ENCODE data around the gene QSER1.

The QSER1 gene

GRCh38 chr11:33017478-33017877, 124.9 kb downstream of the QSER1 start:
- Histone ChIP-seq H3K9me3 (ENCODE audit: insufficient read depth, low read length) (no peaks in the 10 kb centered on the region), H2AFZ (ENCODE audit: low read depth, low read length, severe bottlenecking) (no peak overlapping the region), H3K4me2 (ENCODE audit: low read depth, low read length, poor library complexity, severe bottlenecking) (no peak overlapping the region), H3K79me2 (ENCODE audit: insufficient read depth, low read length) (no peaks in the 10 kb centered on the region), H3K9me2 (replicated peaks; ENCODE audit: insufficient read depth, low read length) (no peaks in the 10 kb centered on the region), H3K36me3 (ENCODE audit: low read length) (no peaks in the 10 kb centered on the region), H3K27me3 (ENCODE audit: low read length) (no peaks in the 10 kb centered on the region), H3F3A (ENCODE audit: insufficient read depth) (no peaks in the 10 kb centered on the region), H3K4me3 (ENCODE audit: insufficient read depth, low read length, poor library complexity, severe bottlenecking) (no peak overlapping the region), H3K9ac (ENCODE audit: low read length) (no peak overlapping the region), H3K27ac (ENCODE audit: low read depth, low read length) (no peak overlapping the region), H4K20me1 (ENCODE audit: low read depth, low read length) (no peaks in the 10 kb centered on the region)
- TF ChIP-seq EZH2phosphoT487 (conservative IDR thresholded peaks at IDR 0.05; ENCODE audit: low read length) (no peak), CTCF (IDR thresholded peaks at IDR 0.05; ENCODE audit: insufficient read depth, low read length, poor library complexity, severe bottlenecking) (no peak)

DNA sequence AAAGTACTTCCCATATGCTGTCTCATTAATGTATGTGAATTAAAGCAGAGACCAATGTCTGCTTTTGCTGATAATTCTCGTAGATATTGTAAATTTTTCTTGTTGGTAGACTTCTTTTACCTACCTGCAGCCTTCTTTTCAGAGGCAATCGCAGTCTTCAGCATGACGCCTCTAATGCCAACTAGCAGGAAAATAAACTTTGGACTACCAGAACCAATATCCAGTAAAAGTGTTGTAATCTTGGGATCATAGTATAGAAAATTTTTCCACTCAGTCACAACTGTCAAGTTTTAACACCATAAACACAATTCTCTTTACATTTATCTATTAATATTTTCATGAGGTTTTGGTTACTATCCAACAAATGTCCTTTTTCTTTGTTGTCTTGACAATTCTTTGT, 125.4 kb downstream of the QSER1 start:
- no peak overlapping the region for H3K4me3 ChIP-seq (ENCODE audit: insufficient read depth, low read length, poor library complexity, severe bottlenecking)
- no peaks in the 10 kb centered on the region for H3F3A ChIP-seq (ENCODE audit: insufficient read depth)
- no peak overlapping the region for H2AFZ ChIP-seq (ENCODE audit: low read depth, low read length, severe bottlenecking)
- no peaks in the 10 kb centered on the region for H3K27me3 ChIP-seq (ENCODE audit: low read length)
- TF ChIP-seq CTCF (IDR thresholded peaks at IDR 0.05; ENCODE audit: insufficient read depth, low read length, poor library complexity, severe bottlenecking) (no peak), EZH2phosphoT487 (conservative IDR thresholded peaks at IDR 0.05; ENCODE audit: low read length) (no peak)
- no peaks in the 10 kb centered on the region for H3K9me3 ChIP-seq (ENCODE audit: insufficient read depth, low read length)
- H3K9me2 ChIP-seq (replicated peaks; ENCODE audit: insufficient read depth, low read length): no peaks in the 10 kb centered on the region
- H3K79me2 ChIP-seq (ENCODE audit: insufficient read depth, low read length): no peaks in the 10 kb centered on the region
- H4K20me1 ChIP-seq (ENCODE audit: low read depth, low read length): no peaks in the 10 kb centered on the region
- no peak overlapping the region for H3K9ac ChIP-seq (ENCODE audit: low read length)
- H3K4me2 ChIP-seq (ENCODE audit: low read depth, low read length, poor library complexity, severe bottlenecking): no peak overlapping the region
- no peaks in the 10 kb centered on the region for H3K36me3 ChIP-seq (ENCODE audit: low read length)
- H3K27ac ChIP-seq (ENCODE audit: low read depth, low read length): no peak overlapping the region

- Histone ChIP-seq H3K79me2 (ENCODE audit: insufficient read depth, low read length) (no peaks in the 10 kb centered on the region), H3K9me3 (ENCODE audit: insufficient read depth, low read length) (no peaks in the 10 kb centered on the region), H2AFZ (ENCODE audit: low read depth, low read length, severe bottlenecking) (no peak overlapping the region), H3K9me2 (replicated peaks; ENCODE audit: insufficient read depth, low read length) (no peaks in the 10 kb centered on the region), H3K36me3 (ENCODE audit: low read length) (no peaks in the 10 kb centered on the region), H3K4me3 (ENCODE audit: insufficient read depth, low read length, poor library complexity, severe bottlenecking) (no peak overlapping the region), H3K9ac (ENCODE audit: low read length) (no peak overlapping the region), H3K27me3 (ENCODE audit: low read length) (no peaks in the 10 kb centered on the region), H4K20me1 (ENCODE audit: low read depth, low read length) (no peaks in the 10 kb centered on the region), H3K4me2 (ENCODE audit: low read depth, low read length, poor library complexity, severe bottlenecking) (no peak overlapping the region), H3K27ac (ENCODE audit: low read depth, low read length) (no peak overlapping the region), H3F3A (ENCODE audit: insufficient read depth) (no peaks in the 10 kb centered on the region)
- TF ChIP-seq EZH2phosphoT487 (conservative IDR thresholded peaks at IDR 0.05; ENCODE audit: low read length) (no peak), CTCF (IDR thresholded peaks at IDR 0.05; ENCODE audit: insufficient read depth, low read length, poor library complexity, severe bottlenecking) (no peak)
These were observed 126.2 kb downstream of the QSER1 start for GRCh38 chr11:33018840-33019239.

GRCh38 chr11:33021501-33021900, 128.9 kb downstream of the QSER1 start:
- H3K4me3 ChIP-seq (ENCODE audit: insufficient read depth, low read length, poor library complexity, severe bottlenecking): no peak overlapping the region
- H2AFZ ChIP-seq (ENCODE audit: low read depth, low read length, severe bottlenecking): no peak overlapping the region
- no peaks in the 10 kb centered on the region for H3F3A ChIP-seq (ENCODE audit: insufficient read depth)
- no peaks in the 10 kb centered on the region for H3K36me3 ChIP-seq (ENCODE audit: low read length)
- H3K27ac ChIP-seq (ENCODE audit: low read depth, low read length): no peak overlapping the region
- no peak overlapping the region for H3K9ac ChIP-seq (ENCODE audit: low read length)
- no peaks in the 10 kb centered on the region for H3K79me2 ChIP-seq (ENCODE audit: insufficient read depth, low read length)
- TF ChIP-seq CTCF (IDR thresholded peaks at IDR 0.05; ENCODE audit: insufficient read depth, low read length, poor library complexity, severe bottlenecking): no peak
- TF ChIP-seq EZH2phosphoT487 (conservative IDR thresholded peaks at IDR 0.05; ENCODE audit: low read length): no peak
- no peaks in the 10 kb centered on the region for H3K27me3 ChIP-seq (ENCODE audit: low read length)
- H4K20me1 ChIP-seq (ENCODE audit: low read depth, low read length): no peaks in the 10 kb centered on the region
- H3K4me2 ChIP-seq (ENCODE audit: low read depth, low read length, poor library complexity, severe bottlenecking): no peak overlapping the region
- H3K9me2 ChIP-seq (replicated peaks; ENCODE audit: insufficient read depth, low read length): no peaks in the 10 kb centered on the region
- no peaks in the 10 kb centered on the region for H3K9me3 ChIP-seq (ENCODE audit: insufficient read depth, low read length)

Data from SU-DHL-6 (cell line).